HG02623 (cell line): Measurements from ENCODE around the gene DBNL.

ENCODE experiments used
- ATAC-seq: cut with Tn5 transposase; IDR thresholded peaks from one replicate; pipeline ENCODE4 v1.9.1; 2021; ENCODE audit warnings: moderate library complexity; ENCODE audit not compliant: unreplicated experiment

Gene DBNL

DNA sequence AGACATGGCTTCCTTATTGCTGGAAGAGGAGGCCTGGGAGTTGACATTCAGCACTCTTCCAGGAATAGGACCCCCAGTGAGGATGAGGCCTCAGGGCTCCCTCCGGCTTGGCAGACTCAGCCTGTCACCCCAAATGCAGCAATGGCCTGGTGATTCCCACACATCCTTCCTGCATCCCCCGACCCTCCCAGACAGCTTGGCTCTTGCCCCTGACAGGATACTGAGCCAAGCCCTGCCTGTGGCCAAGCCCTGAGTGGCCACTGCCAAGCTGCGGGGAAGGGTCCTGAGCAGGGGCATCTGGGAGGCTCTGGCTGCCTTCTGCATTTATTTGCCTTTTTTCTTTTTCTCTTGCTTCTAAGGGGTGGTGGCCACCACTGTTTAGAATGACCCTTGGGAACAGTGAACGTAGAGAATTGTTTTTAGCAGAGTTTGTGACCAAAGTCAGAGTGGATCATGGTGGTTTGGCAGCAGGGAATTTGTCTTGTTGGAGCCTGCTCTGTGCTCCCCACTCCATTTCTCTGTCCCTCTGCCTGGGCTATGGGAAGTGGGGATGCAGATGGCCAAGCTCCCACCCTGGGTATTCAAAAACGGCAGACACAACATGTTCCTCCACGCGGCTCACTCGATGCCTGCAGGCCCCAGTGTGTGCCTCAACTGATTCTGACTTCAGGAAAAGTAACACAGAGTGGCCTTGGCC lies 16.6 kb downstream of the DBNL start:
- no peak for ATAC-seq

DNA sequence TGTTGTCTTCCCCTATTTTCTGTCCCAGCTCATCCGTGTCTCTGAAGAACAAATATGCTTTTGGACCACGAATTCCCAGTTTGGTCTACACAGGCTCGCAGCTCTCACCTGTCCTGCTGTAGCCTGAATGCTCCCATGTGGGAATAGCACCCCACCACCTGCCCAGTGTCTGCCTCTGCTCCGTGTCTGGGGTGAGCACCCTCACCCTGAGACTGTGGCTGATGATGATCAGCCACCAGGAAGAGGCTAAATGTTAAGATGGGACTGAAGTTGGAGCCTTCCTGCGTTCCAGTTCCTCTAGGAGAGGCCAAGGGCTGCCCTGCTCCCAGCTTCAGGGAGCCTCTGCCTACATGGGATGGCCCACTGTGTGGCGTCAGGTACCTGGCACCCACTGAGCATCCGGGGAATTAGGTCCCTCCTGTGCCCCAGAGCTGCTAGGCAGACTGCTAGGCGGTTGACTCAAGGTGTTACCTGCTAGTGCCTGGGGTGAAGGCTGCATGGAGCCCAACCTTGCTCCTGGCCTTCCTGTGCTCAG lies 17.2 kb downstream of the DBNL start:
- no peak for ATAC-seq

DNA sequence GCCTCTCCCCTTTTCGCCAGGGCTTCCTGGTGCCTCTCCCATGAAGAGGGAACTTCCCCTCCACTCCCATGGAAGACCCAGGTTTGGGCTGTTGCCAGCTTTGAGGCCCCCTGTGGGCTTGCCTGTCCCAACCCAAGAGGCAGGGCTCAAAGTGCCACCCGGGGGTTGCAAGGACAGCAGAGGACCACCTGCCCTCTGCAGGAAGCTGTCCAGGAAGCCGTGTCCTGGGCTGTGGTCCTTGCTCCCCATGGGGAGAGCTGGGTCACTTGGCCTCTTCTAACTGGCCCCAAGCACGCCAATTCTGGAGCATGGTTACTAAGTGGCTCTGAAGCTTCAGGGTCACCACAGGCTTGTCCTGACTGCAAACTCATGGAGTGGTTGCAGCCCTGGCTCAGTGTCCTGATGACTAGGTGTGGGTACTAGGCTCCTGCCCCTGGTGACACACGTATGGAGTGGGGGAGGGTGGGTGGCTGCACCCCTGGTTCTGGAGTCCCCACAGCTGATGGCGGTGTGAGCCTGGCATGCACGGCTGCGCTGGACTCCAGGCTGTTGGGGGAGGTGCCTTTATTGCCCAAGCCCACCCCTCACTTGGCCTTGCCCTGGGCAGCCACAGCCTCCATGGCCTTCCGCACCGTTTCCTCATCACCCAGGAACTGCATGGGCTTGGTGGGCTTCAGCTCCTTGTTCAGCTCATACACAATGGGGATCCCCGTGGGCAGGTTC lies 17.8 kb downstream of the DBNL start:
- no peak for ATAC-seq

DNA sequence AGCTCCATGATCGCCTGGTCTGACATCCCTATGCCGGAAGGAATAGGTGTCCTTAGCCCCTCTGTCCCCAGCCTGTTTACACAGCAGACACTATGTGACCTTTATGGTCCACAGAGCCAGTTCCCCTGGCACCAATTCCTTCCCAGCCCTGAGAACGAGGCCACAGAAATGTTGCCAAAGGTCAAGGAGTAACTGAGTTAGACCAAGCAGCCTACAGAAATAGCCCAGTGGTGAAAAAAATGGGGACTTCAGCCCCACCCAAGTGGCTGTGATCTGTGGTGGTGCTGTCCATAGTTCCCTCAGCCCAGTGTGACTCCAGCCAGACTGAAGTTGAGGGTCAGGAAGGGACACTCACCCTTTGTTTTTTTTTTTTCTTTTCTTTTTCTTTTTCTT lies 18.4 kb downstream of the DBNL start:
- no peak for ATAC-seq

DNA sequence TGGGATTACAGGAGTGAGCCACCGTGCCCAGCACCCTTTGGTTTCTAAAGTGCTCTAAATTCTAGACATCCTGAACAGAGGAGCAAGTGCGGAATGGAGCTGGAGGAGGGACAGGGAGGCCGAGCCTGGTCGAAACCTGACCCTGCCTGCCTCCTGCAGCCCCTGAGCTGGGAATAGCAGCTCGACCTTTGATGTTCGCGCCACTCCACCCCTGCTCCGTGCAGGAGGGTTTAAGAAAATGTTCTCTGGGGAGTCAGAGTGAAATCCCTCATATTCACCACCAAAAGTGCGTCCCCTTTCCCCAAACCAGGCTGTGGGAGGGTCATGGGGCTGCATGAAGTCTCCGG lies 19.0 kb downstream of the DBNL start:
- no peak for ATAC-seq

DNA sequence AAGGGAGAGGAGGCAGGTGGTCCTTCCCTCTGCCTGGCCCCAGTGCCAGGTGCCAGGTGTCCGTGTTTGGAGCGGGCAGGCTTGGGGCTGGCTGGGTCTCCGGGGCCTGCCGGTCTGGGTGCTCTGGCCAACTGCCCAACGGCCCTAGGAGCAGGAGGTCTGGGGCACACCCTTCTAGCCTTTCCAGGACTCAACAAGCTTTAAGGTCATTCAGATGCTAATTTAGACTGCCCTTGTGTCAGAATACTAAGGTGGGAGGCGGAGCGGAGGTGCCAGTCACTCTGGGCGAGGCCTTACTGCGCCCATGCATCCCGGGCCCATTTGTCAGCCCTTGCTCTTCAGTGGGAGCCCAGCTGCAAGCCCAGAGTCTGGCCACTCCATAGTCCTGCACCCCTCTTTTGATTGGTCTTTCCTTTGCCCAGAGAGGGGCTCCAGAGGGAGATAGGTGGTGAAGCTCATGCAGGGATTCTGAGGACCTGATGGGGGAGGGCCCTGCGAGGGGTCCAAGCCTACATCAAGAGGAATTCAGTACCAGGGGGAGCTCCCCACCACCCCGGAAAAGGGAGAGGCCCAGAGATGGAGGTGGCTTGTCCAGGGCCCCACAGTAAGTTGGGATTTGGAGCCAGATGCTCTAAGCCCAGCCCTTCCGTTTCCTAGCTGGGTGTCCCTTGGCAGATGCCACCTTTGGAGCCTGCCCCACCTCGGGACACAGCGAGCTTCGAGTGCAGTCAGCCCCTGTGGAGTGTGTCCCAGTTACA lies 19.6 kb downstream of the DBNL start:
- no peak for ATAC-seq

DNA sequence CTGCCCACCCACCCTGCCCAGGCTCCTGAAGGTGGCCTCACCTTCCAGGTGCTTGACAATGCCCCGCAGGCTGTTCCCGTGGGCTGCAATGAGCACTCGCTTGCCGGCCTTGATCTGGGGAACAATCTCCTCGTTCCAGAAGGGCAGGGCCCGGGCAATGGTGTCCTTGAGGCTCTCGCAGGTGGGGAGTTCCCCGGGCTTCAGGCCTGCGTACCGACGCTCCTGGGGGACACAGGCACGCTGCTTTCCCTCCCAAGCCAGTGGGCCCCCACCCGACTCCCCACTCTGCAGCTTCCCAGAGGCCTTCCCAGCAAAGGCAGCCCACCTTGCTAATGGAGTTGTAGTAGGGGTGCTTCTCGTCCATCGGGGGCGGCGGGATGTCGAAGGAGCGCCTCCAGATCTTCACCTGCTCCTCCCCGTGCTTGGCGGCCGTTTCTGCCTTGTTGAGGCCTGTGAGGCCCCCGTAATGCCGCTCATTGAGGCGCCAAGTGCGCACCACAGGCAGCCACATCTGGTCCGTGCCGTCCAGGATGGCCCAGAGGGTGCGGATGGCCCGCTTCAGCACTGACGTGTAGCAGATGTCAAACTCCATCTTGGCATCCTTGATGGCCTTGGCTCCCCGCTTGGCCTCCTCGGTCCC lies 20.4 kb downstream of the DBNL start:
- no peak for ATAC-seq

DNA sequence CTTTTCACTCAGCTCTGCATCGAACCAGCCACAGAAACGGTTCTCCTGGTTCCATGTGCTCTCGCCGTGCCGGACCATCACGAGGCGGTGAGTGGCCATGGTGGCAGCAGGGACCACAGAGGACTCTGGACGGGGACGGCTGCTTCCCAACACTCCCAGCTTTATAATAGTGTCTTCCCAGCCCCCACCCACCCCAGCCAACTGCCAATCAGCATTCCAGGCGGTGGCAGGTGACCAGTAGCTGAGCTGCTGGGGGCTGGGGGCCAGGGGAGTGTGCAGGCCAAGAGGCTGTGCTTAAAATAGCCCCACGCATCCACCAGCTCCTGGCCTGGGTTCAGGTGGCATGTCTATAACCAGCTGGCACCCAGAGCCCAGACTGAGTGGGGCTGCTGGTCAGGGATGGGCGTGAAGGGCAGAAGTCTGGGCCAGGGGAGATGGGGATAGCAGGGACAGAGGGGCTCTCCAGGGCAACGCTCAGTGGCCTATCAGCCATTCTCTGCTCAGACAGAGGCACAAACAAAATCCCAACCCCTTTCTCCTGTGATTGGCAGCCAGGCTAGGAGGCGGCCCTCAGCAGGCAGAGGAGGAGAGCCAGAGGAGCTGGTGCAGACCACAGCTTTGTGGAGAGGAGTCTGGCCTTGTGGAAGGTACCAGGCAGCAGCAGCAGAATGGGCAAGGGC lies 21.1 kb downstream of the DBNL start, which contains the start of gene PGAM2:
TSS of gene PGAM2 (minus strand) at position 137 of the 680 bp plus-strand sequence. CDS start at position 99, 38 bp downstream.
- ATAC-seq = no peak

DNA sequence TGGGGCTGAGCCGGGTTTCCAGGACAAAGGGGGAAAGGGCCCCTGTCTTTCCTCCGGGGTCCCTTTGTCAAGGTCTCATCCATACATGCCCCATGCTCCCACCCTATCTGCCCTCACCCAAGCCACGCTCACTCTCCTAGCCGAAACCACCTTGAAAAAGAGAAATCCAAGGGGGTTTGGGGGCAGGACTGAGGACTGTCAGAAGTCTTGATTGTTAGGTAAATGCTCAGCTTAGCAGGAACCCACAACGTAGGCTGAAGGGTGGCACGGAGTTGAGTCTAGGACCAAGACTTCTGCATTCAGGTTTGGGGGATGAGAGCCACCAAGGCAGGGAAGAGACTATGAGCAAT lies 21.6 kb downstream of the DBNL start:
- ATAC-seq = no peak

DNA sequence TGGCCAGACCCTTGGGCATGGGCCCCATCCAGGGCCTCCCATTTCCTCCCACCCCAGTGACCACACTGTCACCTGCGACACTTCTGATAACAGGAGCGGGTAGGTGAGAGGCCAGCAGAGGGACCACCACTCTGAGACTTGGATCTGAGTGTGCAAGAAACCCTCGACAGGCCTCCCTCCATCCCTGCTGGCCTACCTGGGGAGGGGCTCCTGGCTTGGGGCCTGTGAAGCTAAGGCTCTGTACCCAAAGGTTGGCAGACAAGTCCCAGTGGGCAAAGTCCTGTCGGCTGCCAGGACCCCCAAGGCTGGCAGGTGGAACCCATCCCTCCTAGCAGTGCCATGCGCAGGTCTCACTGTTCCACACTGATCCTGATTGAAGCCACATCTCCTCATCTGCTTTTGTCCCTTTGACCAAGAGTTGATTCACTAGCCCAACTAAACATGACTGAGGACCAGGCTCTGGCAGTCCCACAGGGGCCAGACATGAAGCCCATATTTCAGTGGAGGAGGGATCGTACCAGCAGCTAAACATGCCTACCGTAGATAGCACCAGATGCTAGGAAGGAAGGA lies 22.1 kb downstream of the DBNL start:
- ATAC-seq = no peak

DNA sequence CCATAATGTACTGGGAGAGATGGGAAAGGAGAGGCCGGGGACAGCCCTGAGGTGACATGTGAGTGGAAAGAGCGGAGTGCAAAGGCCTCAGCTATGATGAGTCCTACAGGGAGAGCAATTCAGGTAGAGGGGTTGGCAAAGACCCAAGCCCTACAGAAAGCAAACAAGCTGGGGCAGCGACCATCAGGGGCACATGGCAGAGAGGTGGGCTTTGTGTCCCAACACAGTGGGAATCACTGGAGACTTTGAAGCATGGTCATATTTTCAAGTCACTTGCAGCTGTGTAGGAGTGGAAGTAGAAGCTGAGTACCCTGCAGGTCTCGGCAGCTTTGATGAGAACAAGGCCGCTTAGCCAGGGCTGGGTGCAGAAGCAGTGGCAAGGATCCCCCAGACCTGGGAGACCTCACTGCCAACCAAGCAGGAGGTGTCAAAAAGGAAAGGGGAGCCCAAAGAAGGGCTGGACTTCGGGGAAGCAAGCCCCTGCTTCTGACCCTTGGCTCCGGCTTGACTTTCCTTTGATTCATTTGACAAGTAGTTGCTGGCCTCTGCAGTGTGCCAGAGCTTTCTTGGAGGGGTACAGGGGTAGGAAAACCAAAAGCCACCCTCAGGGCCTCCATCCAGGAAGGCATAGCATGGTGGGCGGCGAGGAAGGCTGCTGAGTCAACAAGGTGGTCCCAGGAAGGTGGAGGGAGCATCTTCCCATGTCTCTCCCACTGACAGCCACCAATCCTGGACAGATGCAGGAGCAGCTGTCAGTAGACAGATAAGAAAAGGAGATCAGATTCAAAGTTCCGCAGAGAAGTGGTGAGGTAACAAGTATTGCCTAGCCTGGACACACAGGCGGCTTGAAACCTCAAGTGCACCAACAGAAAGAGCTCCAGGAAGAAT lies 22.8 kb downstream of the DBNL start:
- no peak for ATAC-seq

DNA sequence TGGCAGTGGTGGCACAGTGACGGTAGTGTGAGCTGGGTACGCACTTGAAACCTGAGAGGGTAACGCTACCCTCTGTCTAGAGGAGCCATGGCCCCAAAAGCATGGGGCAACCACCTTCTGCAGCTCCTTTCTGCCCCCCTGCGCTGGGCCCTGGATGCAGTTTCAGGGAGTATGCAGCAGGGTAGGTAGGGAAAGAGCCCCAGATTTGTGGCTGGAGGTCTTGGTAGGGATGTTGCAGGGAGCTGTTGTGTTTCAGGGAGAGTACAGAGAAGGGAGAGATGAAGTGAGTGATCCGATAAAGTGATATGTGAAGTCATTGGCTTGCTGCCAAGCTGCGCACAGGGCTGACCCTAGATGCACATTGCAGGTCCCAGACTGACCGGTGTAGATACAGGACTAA lies 23.6 kb downstream of the DBNL start:
- ATAC-seq = no peak

DNA sequence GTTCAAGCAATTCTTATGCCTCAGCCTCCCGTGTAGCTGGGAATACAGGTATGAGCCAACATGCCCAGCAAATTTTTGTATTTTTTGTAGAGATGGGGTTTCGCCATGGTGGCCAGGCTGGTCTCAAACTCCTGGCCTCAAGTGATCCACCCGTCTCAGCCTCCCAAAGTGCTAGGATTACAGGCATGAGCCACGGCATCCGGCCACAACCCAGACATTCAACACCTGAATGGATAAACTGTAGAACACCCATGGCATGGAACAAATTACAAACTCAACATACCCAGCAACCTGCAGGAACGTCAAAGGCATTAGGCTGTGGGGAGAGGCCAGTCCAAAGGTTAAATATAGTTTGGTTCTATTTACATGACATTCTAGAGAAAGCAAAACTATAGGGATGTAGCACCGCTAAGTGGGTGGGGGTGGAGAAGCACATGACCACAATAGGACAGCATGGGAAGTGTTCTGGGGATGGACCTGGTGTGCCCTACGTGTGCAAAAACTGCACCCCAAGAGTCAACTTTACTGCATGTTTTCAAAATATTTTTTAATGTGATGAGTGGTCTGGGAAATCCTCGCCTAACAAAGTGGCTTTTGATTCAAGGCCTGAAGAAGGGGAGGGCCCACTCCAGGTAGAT lies 27.3 kb downstream of the DBNL start:
- no peak for ATAC-seq

DNA sequence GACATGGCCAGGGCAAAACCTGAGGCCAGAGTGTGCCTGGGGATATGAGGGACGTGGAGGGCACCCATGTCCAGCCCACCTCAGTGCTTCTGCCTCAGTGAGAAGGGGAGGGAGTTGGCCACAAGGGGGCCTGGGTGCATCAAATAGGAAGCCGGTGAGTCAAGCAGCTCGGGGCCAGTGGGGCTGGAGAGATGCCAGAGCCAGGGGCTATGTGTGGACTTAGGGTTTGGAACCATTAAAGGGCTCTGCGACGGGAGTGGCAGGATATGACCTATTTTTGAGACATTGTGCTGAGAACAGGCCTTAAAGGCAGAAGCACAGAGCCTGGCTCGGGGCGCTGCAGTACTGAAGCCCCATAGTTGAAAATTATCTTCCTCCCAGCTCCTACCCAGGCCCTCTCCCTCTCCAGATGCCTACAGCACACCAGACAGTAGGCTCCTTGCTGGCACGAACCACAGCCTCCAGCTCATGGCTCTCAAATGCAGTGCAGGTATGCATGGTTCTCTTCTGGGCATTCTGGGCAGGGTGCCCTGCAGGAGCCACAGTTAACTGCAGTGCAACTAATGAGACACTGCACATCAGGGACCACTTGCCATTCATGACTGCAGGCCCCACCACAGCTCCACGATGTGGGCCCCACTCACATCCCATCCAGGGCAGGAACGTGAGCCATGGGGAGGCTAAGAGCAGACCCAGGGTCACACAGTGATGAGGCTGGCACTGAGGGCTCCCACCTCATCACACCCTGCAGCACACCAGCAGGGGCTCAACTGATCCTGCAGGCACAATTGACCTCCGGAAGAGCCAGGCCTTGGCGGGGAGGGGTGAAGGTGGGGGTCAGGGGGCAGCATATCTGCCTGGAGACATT lies 28.1 kb downstream of the DBNL start:
- no peak for ATAC-seq

DNA sequence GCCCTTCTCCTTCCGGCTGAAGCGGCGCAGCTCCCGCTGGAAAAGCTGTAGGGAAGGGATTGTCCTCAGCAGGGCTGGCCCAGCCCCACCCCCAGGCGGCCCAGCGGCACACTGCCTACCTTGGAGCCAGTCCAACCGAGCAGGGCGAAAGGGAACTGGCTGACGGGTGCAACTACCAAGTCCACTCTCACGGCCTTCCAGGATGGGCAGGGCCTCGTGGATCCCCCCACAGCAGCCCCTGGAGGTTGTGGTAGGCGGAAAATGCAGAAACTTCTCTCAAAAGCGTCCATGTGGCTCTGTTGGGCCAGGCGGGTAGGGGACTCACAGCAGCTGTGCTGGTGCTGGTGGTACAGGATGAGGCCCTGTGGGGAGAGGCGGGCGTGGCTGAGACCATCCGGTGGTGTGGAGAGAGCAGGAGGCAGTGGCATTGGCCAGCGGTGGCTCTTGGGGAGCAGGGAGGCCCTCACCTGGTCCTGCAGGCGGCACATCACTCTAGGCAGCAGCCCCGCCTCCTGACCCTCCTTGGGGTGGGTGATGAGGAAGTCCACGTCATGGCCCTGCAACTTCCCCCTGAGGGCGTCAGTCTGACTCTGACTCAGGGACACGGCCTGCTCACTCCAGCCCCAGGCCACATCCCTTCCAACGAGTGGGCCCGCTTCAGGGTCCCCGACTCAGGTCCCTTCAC lies 29.3 kb downstream of the DBNL start:
- ATAC-seq = no peak

DNA sequence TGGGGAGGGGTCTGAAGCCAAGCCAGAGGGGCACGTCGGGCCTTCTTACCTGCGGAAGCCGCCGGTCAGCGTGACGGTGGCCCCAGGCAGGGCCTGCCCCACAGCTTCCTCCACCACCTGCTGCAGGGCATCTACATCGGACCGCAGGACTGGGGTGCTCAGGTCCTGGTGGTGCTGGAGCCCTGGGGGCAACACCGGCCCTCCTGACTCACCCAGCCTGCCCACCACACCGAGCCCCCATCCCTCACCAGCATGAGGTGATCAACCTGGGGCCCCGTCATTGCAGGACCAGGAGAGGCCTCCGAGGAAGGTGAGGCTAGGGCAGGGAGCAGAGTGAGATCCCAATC lies 29.8 kb downstream of the DBNL start:
- ATAC-seq = no peak

DNA sequence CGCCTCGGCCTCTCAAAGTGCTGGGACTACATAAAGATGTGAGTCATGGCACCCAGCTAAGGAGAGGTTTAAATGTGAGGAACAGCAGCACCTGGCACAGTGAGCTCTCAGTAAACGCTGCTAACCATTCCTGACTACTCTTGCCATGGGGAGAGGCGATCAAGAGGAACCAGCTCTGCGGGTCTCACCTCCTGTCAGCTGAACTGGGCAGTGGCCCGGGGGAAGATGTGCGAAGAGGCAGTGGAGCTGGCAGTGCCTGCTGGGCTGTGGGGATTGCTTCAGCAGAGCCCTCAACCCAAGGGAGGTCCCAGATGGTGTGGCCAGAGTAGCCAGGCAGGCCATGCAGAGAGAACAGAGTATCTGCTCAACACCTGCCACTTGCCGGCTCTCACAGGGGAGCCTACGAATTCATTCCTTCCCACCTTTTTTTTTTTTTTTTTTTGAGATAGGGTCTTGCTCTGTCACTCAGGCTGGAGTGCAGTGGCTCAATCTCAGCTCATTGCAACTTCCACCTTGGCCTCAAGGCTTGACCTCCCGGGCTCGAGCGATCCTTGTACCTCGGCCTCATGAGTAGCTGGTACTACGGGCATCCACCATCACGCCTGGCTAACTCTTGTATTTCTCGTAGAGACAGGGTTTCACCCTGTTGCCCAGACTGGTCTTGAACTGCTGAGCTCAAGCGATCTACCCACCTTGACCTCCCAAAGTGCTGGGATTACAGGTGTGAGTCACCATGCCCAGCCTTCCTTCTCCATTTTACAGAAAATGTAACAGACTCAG lies 31.0 kb downstream of the DBNL start:
- no peak for ATAC-seq
